Stimulated activated CD4-positive, alpha-beta T cell treated with anti-CD3 and anti-CD28 coated beads, Interleukin-1b, Interleukin-23, amount 100 ng/mL, for 1 hour (primary cell): ENCODE data around the gene KAZN.

Experiments
- DNase-seq, 2 donors: peaks; one replicate each; pipeline ENCODE4 v3.0.0-alpha.2; 2020; ENCODE audit warnings: low read depth in 2 of 2

KAZN gene

GRCh38 chr1:14713077-14713476, 114.6 kb downstream of the KAZN start:
- DNase-seq = no peak

- no peak for DNase-seq
Observed at GRCh38 chr1:14715266-14715665, 116.8 kb downstream of the KAZN start.

DNA sequence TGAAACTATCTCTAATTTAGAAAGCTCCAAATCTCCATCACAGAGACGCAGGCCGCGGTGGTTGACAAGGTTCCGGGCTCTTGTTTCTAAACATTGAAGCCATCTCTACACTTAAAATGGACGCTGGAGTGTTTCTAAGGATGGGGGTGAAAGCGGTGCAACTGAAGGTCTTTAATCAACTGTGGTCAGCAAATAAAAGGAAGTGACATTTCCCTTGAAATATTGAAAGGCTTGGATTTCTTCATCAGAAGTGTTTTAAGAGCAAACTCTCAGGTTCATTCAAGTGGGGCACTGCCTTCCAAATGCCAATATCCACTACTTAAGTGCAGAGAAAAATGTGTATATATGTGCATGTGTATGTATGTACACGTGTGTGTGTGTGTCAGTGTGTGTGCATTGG, 117.3 kb downstream of the KAZN start:
- DNase-seq = no peak

DNA sequence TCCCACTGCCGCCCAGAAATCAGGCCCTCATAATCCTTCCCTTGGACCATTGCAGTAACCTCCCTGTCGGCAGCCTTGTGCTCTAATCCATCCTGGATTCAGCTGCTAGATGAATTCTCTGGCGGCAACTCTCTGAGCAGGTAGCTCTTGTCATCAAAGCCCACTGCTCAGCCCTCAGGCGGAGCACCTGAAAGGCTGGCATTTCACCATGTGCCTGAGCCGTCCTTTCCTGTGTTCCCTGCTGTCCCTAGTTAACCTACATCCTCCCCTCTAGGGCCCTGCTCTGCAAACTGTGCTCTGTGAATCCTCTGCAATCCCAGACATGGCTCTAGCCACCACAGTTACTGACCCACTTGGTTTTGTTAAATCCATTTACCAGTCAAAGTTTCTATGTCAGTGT, 118.0 kb downstream of the KAZN start:
- DNase-seq = no peak

- DNase-seq = no peak
Observed at GRCh38 chr1:14718476-14718875, 120.0 kb downstream of the KAZN start.

GRCh38 chr1:14723401-14723800, 124.9 kb downstream of the KAZN start:
- no peak for DNase-seq

DNA sequence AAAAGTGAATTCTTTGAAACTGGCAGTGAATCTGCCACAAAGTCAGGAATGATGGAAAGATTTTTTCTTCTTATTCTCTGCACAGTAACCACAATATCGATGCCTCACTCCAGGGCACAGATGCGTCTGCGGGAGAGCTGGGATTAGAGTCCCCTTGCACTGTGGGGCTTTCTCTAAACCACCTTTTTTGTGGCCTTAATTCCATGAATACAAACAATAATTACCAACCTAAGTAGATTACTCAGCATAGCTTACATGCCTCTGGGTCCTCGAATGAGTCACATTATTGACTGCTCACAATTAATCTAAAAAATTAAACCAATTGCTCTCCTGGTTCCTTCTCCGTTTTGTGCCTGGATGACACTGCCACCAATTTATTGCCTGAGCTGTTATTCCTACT, 125.8 kb downstream of the KAZN start:
- DNase-seq = no peak

- no peak for DNase-seq
Observed at GRCh38 chr1:14724678-14725077, 126.2 kb downstream of the KAZN start.

DNA sequence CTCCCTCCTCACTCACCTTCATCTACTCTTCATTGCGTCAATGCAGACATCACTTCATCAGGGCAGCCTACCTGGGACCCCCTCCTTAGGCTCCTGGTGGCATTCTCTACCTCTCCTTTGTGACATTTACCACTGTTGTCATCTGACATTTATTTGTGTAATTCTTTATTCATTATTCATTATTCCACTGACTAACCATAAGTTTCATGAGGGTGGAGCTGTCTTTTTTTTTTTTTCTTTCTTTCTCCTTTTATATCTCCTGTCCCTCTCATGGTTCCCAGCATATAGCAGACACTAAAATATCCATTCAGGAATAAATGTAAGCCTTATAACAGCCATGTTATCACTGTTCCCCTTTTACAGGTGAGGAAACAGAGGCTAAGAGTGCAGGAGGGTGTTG, 126.8 kb downstream of the KAZN start:
- no peak for DNase-seq

GRCh38 chr1:14725695-14726094, 127.2 kb downstream of the KAZN start:
- no peak for DNase-seq

DNA sequence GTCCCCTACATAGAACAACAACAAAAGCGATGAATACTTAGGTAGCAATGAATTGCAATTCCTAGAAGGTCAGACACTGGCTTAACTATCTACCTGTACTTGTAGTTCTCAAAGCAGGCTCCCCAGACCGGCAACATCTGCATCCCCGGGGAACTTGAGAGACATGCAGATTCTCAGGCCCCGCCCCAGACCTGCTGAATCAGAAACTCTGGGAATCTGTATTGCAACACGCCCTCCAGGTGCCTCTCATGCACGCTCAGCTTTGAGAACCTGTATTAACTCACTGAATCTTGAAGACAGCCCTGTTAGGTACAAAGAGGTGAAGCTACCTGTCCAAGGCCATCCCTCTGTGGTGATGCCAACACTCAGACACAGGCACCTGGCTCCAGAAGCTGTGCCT, 128.1 kb downstream of the KAZN start:
- no peak for DNase-seq

DNA sequence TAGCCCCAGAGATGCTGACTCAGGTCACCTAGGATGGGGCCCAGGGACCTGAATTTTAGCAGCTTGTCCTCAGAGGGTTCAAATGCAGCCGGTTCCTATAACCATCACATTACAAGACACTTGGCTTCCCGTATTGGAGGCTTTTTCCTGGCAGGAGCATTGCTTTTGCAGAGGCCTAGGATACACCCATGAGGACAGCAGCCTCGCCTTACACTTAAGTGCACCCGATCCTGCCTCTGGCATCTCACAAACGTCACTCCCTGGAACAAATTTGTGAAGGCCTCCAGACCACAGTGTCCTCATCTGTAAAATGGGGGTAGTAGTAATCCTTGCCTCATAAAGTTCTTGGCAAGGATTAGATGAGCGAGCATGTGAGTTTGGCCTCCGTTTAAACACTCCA, 130.0 kb downstream of the KAZN start:
- no peak for DNase-seq

GRCh38 chr1:14732728-14733047, 134.2 kb downstream of the KAZN start:
- DNase-seq = no peak

DNA sequence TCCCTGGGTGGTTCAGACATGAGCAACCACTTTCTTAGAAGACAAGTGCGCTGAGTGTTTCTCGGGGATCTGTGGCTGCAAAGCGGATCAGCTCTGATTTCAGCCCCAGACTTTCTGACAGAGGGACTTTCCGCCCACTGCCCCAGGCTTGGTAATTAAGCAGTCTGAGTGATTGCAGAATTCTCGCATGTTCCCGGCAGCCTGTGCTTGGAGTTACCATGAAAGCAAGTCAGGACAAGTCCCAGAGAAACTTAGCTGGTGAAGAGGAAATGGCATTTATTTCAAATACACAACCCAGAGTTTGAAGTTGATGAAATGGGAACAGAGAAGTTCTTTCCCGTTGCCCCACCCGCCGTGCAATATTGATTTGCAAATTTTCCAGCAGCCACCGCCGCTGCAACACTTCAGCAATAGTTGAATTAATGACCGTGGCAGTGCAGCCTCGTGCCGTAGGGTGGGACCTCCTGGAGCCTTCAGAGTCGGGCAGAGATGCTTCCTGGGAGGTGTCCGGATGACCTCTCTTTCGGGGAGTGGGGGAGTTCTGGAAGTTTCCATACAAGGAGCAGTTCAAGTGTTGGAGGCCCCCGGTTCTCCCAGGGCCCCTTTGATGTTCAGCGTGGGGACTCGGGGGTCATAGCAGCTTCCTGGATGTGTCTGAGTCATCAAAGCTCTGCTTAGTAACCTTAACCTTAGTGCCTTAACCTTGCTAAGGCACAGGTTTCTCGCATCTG, 134.7 kb downstream of the KAZN start:
- no peak for DNase-seq

DNA sequence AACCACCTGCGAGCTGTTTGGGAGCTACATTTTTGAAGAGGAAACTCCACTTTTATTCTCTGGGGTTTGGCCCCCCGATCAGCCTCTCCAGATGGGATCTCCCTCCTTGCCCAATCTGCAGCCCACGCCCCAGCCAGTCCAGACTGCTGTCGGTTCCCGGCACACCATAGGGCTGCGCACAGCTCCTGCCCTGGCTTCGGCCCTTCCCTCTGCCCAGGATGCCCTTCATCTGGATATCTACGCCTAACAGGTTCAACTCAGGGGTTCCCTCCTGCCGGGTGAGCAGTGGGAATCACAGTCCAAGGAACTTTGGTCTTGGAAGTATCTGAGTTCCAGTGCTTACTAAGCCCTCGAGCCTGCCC, 135.3 kb downstream of the KAZN start:
- DNase-seq = no peak

- DNase-seq = no peak
Observed at GRCh38 chr1:14735841-14736240, 137.4 kb downstream of the KAZN start.

DNA sequence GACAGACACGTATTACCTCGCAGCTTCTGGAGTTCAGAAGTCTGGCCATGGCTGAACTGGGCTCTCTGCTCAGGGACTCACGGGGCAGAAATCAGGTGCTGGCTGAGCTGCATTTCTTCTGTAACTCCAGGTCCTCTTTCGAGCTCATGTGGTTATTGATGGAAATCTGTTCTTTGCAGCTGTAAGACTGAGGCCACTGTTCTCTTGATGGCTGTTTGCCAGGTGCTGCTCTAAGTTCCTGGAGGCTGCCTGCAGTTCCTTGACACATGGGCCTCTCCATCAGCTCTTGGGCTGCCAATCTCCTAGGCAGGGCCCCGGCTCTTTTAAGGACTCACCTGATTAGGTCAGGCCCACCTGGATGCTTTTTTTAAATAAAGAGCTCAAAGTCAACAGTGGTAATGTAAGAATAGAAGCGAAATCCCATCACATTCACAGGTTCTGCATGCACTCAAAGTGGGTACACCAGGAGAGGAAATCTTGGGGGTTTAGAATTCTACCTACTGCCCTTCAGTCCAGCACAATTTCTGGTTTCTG, 139.1 kb downstream of the KAZN start:
- no peak for DNase-seq

DNA sequence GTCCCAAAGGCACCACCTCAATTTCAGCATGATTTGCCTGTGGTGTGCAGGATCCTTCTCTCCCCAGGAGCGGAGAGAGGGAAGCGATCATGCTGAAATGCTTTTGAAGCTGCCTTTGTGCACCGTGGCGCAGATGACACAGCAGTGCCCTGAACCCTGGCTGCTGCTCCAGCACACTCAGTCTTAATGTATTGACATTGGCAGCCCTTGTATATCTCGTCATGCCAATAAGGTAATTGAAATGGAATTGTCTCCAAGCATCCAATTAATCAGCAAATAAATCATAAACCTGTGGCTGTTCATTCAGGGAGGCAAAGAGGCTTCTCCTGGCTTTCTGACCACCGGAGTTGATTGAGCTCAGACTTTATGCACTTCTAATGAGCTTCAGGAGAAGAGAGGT, 139.8 kb downstream of the KAZN start:
- DNase-seq = no peak

DNA sequence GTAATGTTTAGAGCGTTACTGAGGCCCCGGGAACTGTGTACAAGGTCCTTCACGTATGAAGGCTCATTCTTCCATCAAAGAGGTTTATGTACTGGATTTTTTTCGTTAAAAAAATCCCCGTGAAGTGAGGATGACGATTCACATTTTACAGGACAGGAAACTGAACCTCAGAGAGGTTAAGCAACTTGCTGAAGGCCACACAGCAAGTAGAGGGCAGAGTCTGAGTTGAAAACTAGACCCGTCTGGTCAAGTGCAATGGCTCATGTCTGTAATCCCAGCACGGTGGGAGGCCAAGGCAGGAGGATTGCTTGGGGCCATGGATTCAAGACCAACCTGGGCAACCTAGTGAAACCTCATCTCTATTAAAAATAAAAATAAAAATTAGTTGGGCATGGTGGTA, 140.2 kb downstream of the KAZN start:
- DNase-seq = no peak

GRCh38 chr1:14739082-14739832, 140.8 kb downstream of the KAZN start:
- no peak for DNase-seq

DNA sequence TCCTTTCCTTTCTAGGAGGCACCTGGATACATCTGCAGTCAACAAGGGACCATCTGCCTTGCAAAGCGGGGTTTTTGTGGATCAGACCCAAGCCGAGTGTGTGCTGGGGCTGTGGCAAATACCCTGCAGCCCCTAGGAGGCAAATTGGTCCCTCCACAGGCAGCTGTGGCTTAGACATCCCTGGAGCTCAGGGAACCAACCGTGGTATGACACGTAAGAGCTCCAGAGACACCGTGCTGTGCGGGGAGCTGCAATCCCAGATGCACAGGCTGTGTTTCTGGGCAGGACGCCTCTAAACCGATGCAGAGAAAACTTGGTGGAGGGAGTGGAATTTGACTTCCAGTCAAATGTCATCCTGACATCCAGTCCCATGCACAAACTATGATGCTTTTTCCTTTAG, 141.5 kb downstream of the KAZN start:
- DNase-seq = no peak

- no peak for DNase-seq
Observed at GRCh38 chr1:14741082-14741481, 142.6 kb downstream of the KAZN start.

DNA sequence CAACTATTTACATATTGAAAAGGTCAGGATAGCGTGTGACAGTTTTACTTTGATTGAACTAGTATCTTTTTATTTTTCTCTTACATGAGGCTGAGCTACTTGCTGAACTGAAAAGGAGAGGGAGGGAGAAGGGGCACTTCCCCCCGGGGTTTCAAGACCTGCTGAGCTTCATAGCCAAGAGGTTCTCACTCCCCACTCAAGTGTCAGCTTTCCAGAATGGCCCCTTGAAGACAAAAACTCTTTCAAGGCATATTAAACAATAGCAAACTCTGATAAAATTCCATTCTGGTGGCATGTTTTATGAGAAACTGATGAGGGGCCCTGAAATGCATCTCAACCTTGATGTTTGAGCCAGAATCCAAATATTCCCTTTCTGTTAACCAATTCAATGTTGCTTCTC, 143.0 kb downstream of the KAZN start:
- no peak for DNase-seq
